Measurements from ENCODE around the gene MRPL50.

Gene MRPL50

DNA sequence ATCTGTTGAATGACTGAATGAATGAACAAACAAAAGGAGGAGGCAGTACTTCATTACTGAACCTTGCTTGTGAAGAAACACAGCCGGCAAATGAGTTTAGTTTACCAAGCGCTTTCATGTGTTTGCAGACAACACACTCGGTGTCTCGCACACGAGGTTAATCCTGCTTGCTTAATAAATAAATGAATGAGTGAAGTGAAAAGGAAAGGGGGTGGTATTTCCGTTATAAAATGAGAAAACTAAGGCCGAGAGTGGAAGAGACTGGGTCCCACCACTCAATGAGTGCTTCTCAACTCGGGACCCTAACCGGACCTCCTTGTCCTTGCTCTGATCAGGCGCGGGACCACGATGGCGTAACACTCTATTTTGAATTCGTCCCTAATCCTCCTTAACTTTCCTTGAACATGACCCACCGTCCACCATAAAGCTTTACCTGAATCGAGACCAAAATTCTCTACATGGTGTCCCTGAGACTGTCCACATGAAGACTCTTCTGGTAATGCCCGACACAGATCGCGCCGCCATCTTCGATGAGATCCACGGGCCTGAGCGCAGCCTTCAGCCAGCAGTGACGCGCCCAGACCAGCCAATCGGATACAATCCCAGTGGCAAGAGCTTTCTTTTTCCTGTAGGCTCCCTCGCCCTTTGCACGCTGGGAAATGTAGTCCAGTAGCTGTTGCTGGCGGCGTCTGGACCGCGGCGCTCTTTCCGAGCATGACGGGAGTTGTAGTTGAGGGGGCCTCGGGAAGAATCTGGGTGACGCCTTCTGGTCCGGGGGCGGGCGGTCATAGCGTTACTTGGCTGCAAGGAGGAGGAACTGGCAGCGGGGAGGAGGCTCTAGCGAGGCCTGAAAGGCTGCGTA is at the start of gene MRPL50, which contains the start of gene ZNF189:
Gene MRPL50, minus strand, starts transcription at position 551 of the 862 bp plus-strand sequence. Its CDS starts 26 bp downstream, at position 525.
Gene ZNF189, plus strand, starts transcription at position 784 of the 862 bp plus-strand sequence. CDS start 306 bp downstream, outside the sequence.
- in situ Hi-C loops (cut with MboI; ENCODE audit: low sequenced_read_pairs) = no loop called here

DNA sequence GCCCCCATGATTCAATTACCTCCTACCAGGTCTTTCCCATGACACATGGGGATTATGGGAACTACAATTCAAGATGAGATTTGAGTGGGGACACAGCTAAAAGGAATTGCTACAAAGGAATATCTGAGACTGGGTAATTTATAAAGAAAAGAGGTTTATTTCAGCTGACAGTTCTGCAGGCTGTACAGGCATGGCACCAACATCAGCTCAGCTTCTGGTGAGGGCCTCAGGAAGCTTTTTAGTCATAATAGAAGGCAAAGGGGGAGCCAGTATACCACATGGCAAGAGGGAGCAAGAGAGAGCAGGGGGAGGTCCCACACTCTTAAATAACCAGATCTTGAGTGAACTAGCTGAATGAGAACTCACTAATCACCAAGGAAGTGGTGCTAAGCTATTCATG is 48.3 kb upstream of the MRPL50 start:
- in situ Hi-C loops (cut with MboI; ENCODE audit: low sequenced_read_pairs) = no loop called here

DNA sequence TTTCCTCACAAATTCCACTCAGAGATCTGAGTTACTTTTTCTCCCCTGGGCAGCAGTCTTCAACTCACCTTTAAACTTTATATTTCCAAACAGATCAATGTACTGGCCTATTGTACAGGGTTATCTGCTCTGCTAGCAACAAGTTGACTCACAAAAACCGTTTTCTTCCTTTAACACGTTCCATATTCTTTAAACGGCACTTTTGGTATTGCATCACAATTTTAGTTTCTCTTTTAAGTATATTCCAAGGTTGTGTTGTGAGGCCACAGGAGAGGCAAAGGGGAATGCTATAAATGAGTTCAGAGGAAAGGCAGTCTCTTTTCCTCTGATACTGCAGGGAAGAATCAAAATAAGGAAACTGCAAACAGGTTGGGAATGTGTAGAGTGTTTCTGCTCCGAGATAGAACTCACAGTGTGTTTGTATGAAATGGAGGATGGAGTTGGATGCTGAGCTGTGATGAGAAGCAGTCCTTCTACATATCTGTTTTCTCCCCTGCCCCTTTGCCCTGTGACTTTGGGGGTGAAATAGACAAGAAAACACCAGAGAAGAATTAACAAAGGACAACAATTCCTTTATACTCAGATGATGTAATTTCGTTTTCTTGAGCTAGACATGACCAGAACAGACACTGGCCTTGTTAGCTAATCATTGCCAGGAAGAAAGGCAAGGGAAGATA is 47.1 kb upstream of the MRPL50 start:
- in situ Hi-C loops (cut with MboI; ENCODE audit: low sequenced_read_pairs) = no loop called here

DNA sequence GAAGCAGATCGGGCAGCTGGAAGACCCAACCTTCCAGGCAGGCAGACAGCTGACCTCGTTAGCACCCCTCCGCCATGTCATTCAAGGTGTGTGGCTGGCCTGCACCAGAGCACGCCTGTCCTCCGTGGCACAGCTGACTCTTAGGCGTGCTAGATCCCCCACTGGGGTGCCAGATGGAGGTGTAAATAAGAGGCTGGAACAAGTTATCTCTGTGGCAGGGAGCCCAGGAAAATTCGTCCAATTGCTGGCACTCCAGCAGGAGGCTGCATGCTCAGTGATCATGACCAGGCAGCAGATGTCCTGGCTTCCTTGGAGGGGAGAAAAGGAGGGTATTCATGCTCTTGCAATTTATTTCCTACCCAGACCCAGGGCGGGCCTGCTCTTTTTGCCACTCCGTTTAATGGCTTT is 45.0 kb upstream of the MRPL50 start:
- in situ Hi-C loops (cut with MboI; ENCODE audit: low sequenced_read_pairs) = no loop called here

DNA sequence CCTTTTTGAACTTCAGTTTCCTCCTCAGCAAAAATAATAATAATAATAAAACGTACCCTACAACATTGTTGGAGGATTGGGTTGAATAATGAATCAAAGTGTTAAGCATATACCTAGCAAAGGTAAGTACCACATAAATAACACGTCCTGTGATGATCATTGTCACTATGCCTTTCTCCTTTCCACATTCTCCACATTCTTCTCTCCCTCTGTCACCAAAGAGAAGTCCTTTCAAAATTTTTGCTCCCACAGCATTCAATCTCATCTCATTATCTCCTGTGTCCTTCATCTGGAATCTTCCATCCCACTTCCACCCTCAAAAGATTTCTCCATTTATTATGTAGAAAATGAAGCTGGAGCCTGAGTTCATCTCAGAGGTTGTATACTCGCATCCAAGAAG is 44.3 kb upstream of the MRPL50 start:
- in situ Hi-C loops (cut with MboI; ENCODE audit: low sequenced_read_pairs) = no loop called here

DNA sequence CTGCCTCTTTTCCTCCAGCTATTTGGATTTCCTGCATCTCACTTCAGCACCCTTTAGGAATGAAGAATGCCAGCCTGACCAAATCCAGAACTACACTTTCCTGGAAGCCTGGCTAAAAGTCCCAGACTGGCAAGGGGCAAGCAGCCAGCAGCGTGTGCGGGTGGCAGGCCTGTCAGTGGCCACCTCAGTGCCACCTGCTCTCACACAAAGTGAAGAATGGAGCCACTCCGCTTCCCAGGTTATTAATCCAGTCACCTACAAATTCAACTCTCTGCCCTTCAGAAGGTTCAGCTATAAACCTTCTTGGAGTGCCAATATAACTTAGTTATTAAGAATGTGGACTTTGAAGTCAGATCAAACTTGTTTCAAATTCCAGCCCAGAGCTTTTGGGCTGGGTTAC is 43.9 kb upstream of the MRPL50 start:
- in situ Hi-C loops (cut with MboI; ENCODE audit: low sequenced_read_pairs) = no loop called here

DNA sequence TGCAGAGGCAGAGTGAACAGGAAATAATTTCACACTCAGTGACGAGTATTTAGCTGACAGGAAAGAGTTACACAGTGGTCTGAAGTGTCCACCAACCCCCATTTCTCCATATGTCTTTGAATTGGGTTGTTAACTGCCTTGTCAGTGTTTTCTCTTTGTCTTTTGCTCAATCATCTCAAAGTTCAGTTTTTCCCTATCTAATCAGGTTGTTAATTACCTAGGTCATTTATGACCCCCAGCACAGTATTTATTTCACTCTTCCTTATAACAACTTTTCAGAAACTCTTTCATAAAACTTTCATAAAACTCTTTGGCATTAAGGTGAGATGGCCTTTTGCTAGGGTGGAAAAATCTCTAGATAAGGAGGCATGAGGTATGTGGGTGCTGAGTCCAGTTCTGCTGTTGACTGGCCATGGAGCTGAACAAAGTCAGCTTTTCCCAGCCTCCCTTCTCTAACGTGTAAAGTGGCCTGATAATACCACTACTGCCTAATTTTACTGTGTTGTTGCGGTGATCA is 42.4 kb upstream of the MRPL50 start:
- in situ Hi-C loops (cut with MboI; ENCODE audit: low sequenced_read_pairs) = no loop called here

DNA sequence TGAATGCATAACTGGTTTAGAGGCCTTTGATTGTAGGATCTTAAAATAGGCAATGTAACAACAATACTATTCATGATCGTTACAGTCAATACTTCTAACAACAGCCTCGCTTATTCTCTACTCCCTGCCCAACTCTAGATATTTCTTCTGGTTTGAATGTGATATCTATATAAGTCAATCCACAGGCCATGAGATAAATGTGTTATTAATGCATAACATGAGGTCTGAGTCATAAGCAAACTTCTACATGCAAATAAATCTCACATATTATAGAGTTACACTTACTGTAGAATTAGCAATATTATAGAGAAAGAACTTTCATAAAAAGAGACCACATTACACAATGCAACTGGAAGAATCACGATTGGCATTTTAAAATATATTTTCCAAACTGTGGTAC is 40.1 kb upstream of the MRPL50 start:
- in situ Hi-C loops (cut with MboI; ENCODE audit: low sequenced_read_pairs) = no loop called here

DNA sequence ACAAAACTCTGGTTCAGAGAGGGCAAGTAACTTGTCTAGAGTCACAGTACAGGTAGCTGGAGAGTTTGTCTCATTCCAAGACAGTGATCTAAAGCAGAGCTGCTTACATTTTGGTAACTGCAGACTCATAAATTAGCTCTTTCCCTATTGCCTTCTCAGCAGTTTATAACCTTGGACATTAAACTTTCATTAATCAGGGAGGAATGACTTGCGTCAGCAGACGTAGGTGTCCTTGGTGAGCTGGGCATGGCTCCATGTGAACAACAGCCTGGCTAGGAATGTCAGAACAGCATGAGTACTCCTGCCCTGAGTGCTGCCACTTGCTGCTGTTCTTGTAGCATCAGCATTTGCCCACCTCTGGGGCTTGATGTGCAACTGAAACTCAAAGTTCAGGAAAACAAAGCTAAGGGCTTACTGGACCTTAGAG is 39.4 kb upstream of the MRPL50 start:
- in situ Hi-C loops (cut with MboI; ENCODE audit: low sequenced_read_pairs) = no loop called here

DNA sequence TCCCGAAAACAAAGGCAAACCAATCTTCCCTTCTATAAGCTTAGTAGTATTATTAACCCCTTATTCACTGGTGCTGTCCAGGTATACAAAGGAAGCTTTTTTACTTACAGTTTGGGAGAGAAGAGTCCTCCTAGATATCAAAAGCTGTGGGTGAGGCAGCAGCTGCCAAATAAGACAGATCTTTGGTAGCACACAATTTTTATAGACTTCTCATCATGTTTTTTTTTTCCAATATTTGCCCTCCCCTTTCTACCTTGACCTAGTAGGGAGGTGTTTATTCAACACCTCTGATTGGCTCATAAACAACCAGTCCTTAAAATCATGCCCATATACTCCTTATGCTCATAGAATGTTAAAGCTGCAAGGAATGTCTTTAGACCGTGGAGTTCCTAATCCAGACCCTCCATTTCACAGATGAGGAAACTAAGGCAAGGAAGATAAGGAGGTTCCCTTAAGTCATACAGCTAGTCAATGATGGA is 37.2 kb upstream of the MRPL50 start, which contains the start of gene ALDOB:
Gene ALDOB, minus strand, starts transcription at position 174 of the 479 bp plus-strand sequence. CDS start 4,887 bp downstream, outside the sequence.
- in situ Hi-C loops (cut with MboI; ENCODE audit: low sequenced_read_pairs) = no loop called here

DNA sequence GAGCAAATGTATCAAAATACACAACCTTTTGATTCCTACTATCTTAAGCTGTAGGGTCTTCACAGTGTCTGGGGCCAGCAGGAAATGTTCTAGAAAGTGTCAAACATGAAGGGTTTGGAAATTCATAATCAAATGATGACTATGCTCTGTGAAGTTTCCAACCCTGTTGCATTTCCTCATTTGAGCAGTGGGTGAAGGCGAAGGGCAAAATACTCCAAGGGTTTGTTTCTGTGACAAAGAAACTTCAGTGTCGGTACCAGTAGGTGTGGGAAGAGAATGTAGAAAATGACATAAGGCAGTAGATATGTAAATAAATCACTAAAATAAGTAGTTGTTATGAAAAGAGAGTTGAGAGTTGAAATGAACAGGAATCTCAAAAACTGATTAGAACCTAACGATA is 36.6 kb upstream of the MRPL50 start:
- in situ Hi-C loops (cut with MboI; ENCODE audit: low sequenced_read_pairs) = no loop called here

DNA sequence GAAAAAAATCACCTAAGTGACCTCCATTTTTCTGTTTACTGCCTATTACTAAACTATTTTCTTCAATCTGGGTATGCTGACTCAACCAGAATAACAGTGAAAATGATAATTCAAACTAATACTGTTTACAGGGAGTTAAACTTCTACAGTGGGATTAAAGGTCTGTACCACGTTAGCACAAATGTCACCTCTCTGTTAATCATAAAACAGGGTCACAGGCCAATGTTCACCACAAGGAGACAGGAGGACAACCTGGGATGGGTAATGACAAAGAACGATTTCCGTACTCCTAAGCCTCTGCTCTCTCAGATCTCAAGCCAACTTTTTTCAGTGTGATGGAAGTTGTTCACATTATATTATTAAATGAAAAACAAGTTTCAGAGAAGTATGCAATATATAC is 34.8 kb upstream of the MRPL50 start:
- in situ Hi-C loops (cut with MboI; ENCODE audit: low sequenced_read_pairs) = no loop called here

DNA sequence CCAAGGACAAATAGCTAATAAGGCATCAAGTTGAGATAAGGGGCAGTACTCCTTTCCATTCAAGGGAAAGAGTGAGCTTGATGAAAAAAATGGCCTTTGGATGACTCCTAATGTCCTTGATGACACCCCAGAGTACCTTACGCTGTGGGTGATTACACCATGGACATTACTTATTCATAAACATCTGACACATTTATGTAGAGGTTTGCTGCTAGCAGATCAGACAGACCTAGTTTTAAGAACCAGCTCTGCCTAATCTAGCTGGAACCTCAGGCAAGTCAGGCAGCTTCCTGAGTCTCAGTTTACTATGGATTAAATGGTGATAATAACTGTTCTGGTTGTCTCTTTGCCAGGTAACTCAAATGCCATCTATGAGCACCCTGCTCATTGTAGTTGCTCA is 34.3 kb upstream of the MRPL50 start:
- in situ Hi-C loops (cut with MboI; ENCODE audit: low sequenced_read_pairs) = no loop called here

DNA sequence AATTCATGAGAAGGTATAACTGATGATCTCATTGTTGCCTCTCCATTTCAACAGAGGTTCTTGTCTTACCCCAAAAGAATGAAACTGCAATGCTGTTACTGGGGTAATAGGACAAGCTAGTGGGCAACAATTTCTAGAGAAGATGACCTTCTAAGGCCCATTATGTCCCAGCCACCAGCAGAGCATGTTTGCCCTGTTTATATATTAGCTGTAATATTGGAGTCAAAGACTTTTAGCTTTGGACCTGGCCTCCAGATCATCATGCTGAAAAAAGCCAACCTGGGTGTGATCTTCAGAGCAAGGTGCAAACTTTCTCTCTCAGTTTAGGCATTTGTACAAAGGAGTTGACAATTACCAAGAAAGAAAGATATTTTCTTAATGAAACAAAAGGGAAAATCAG is 33.8 kb upstream of the MRPL50 start:
- in situ Hi-C loops (cut with MboI; ENCODE audit: low sequenced_read_pairs) = no loop called here

DNA sequence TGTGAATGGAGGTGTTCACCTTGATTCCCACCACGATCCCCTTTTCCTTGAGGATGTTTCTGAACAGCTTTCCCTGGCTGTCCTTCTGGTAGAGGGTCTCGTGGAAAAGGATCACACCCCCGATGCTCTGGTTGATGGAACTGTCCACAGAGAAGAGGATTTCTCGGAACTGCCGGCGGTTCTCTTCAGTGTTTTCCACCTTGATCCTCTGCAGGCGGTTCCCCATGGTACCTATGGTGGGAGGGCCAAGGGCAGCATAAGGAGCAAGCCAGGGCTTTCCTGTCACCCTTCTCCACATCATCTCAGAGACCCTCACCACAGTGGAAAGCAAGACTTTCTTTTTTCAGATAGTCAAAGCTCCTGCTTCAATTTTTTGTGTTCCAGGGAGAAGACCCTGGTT is 31.3 kb upstream of the MRPL50 start:
- in situ Hi-C loops (cut with MboI; ENCODE audit: low sequenced_read_pairs) = no loop called here

DNA sequence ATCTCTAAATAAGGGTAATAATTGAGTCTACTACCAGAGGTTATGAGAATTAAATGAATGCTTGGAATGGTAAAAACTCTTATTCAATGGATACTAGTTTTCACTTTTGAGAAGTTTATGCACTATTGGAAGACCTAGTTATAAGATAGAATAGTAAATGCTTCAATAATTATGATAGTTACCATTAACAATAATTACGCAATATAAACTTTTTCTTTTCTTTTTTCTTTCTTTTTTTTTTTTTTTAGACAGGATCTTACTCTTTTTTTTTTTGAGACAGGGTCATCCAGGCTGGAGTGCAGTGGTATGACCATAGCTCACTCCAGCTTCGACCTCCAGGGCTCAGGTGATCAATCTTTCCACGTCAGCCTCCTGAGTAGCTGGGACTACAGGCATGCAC is 30.5 kb upstream of the MRPL50 start:
- in situ Hi-C loops (cut with MboI; ENCODE audit: low sequenced_read_pairs) = no loop called here

DNA sequence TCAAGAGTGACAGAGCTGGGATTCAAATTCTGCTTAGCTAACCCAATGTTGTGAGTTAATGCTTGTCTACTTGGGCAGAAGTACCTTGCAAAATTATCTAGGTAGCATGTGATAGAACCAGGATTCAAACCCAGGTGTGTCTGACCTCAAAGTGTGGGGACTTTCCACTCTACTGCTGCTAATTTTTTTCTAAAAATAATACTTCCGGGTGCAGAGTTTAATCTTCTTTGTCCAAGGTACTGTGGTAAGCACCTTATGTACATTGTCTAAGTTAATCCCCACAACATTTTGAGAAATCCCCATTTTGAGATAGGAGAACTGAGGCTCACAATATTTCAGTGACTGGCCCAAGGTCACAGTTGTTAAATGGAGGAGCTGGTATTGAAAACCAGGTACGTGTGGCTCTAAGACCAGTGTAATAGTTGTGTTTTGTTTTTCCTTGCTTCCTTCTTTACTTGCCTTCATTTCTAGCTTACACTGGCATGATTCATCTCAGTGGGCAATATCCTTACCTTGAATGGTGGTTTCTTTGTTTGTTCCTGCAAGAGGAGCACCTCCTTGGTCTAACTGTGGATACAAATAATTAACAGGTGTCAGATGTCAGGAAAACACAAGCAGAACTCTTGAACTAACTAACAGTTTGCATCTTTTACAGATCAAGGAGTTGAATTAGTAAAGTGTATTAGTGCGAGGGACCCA is 29.7 kb upstream of the MRPL50 start:
- in situ Hi-C loops (cut with MboI; ENCODE audit: low sequenced_read_pairs) = no loop called here

DNA sequence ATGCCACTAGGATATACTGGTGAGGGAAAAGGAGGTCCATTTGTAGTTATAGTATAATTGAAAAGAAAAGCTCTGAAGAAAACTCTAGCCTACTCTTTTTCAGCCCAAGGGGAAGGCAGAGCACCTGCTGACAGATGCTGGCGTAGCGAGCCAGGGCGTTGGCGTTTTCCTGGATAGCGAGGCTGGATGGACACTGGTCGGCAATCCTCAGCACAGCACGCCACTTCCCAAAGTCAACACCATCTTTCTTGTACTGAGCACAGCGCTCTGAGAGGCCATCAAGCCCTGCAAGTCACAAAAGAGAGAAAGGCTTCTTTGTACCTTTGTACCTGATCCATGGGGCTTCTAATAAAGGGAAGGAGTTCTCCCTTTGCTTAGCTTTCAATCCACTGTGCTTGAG is 28.9 kb upstream of the MRPL50 start:
- in situ Hi-C loops (cut with MboI; ENCODE audit: low sequenced_read_pairs) = no loop called here

DNA sequence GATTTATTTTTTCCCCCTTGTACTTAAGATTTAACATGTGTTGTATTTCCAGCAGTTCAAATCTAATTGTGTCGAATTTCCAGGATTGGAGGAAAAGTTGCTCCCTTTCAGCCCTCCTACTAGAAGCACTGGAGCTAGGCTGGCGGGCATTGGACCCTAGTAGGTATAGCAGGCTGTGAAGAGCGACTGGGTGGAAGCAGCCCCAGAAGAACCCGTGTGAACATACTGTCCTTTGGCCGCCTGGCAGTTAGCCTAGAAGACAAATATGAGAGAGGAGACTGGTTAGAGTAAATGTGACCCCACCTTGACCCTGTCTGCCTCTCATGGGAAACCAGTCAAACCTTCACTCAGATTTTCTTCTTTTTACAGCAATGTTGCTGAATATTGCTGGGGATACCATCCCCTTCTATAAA is 23.2 kb upstream of the MRPL50 start:
- in situ Hi-C loops (cut with MboI; ENCODE audit: low sequenced_read_pairs) = no loop called here

DNA sequence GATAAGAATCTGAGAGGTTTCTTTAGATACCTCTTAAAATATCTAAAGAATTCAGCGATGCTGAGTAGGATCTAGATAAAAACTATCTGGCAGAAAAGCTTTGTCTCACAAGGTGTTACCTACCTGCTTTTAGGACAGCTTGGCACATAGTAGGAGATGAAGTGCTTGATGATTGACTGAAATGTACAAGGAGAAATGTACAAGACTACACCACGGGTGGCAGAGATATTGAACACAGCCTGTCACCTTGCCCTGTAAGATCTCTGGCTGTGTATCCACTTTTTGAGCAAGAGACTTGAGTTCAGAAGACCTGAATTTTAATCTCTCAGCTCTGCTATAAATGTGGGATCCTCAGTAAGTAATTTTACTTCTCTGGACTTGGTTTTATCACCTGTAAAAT is 21.4 kb upstream of the MRPL50 start:
- in situ Hi-C loops (cut with MboI; ENCODE audit: low sequenced_read_pairs) = no loop called here

All from hTERT RPE-1 (cell line).